Left lung (tissue), 10 donors: Measurements from ENCODE around the gene MYMK. TPM values are rescaled to one million over a fixed set of nuclear protein-coding genes. Genes with fewer than 3 reads are reported as not detected.

ENCODE experiments used
- ATAC-seq: fragments of 200-7000 bp; cut with Tn5 transposase; one replicate; pipeline ENCODE4 v1.9.1; 2020; ENCODE audit warnings: moderate library complexity
- DNase-seq, 4 donors: peaks; one replicate each; pipeline ENCODE4 v3.0.0-alpha.2; 2013 to 2020
- H3K27ac ChIP-seq, 2 donors: fragments of 200-600 bp; sonication (generic) in 1 of 2; one replicate each; pipeline versions ENCODE4 v1.5.0 to v1.8.0; 2020 to 2021
- H3K27me3 ChIP-seq, 2 donors: fragments of 200-600 bp; sonication (generic) in 1 of 2; one replicate each; pipeline versions ENCODE4 v1.5.0 to v1.8.0; 2020 to 2021
- H3K36me3 ChIP-seq, 2 donors: fragments of 200-600 bp; sonication (generic) in 1 of 2; one replicate each; pipeline versions ENCODE4 v1.5.0 to v1.8.0; 2020 to 2021
- H3K4me1 ChIP-seq, 2 donors: fragments of 200-600 bp; one replicate each; pipeline ENCODE4 v1.8.0; 2021
- H3K4me3 ChIP-seq, 2 donors: fragments of 200-600 bp; sonication (generic) in 1 of 2; one replicate each; pipeline versions ENCODE4 v1.5.0 to v1.8.0; 2020 to 2021; ENCODE audit warnings: mild to moderate bottlenecking in 1 of 2
- H3K9me3 ChIP-seq, 2 donors: fragments of 200-600 bp; sonication (generic) in 1 of 2; one replicate each; pipeline versions ENCODE4 v1.5.0 to v1.8.0; 2020 to 2021
- CTCF ChIP-seq, 2 donors: fragments of 200-600 bp; sonication (generic) in 1 of 2; IDR thresholded peaks; one replicate each; pipeline versions ENCODE4 v1.5.0 to v1.8.0; 2021; ENCODE audit warnings: antibody characterized with exemption in 2 of 2
- intact Hi-C, 2 donors: fragments of 100-400 bp; cut with DNase I; formaldehyde crosslinking; loops; one replicate each; pipeline versions ENCODE4 v1.11.2 to v1.14.2; 2022
- polyA plus RNA-seq, 6 donors: library from polyadenylated mRNA; unstranded; fragments of 120-200 nt; gene quantifications; one replicate each; pipeline ENCODE4 v1.2.1, GENCODE V29; 2013; ENCODE audit not compliant: insufficient read length in 6 of 6
- total RNA-seq, 2 donors: library from RNA; stranded (reverse); fragmentation: NEBNext Ultra II Directional; extraction: Animal tissue kit (Norgen Biotek cat#: 25700); gene quantifications; one replicate each; pipeline ENCODE4 v1.2.1, GENCODE V29; 2021
- donor health status: DM: no; HTN: yes; CAD: no.
- donor health status: DM: no; HTN: no; CAD: no.

MYMK gene
- total and polyA plus RNA-seq, 8 donors, result not detected

- Histone ChIP-seq H3K27ac (no peak overlapping the region), H3K9me3 (peaks cover 0 to 10% of the 10 kb centered on the region in 2 donors), H3K36me3 (no peaks in the 10 kb centered on the region), H3K4me3 (no peak overlapping the region), H3K27me3 (peaks cover 0 to 8% of the 10 kb centered on the region in 2 donors), H3K4me1 (peaks cover 0 to 2% of the 10 kb centered on the region in 2 donors)
- ATAC-seq, result no peak
- no peak for TF ChIP-seq CTCF (IDR thresholded peaks at IDR 0.05)
- intact Hi-C loops, result no loop called here
- peak in 2 of 4 donors; percentile 35 to 66 for DNase-seq
These were observed 27.6 kb downstream of the MYMK start for GRCh38 chr9:133496861-133497842.

- Histone ChIP-seq H3K36me3 (no peaks in the 10 kb centered on the region), H3K9me3 (no peaks in the 10 kb centered on the region), H3K4me1 (peaks cover 0 to 8% of the 10 kb centered on the region in 2 donors), H3K4me3 (no peak overlapping the region), H3K27me3 (peaks cover 0 to 8% of the 10 kb centered on the region in 2 donors), H3K27ac (no peak overlapping the region)
- intact Hi-C loops, result no loop called here
- DNase-seq (no peak), ATAC-seq (no peak)
- TF ChIP-seq CTCF (IDR thresholded peaks at IDR 0.05), result no peak
These were observed 29.1 kb downstream of the MYMK start for GRCh38 chr9:133495327-133496293.

- Histone ChIP-seq H3K36me3 (no peaks in the 10 kb centered on the region), H3K4me3 (no peak overlapping the region), H3K27me3 (peaks cover 0 to 8% of the 10 kb centered on the region in 2 donors), H3K27ac (no peak overlapping the region), H3K9me3 (no peaks in the 10 kb centered on the region), H3K4me1 (peaks cover 0 to 8% of the 10 kb centered on the region in 2 donors)
- ATAC-seq (no peak), DNase-seq (peak in 1 of 4 donors; percentile 47)
- intact Hi-C loops, result no loop called here
- no peak for TF ChIP-seq CTCF (IDR thresholded peaks at IDR 0.05)
These were observed 30.0 kb downstream of the MYMK start for GRCh38 chr9:133494636-133495326.

GRCh38 chr9:133493845-133494540 is 30.8 kb downstream of the MYMK start:
- Histone ChIP-seq H3K27me3 (peaks cover 0 to 8% of the 10 kb centered on the region in 2 donors), H3K36me3 (no peaks in the 10 kb centered on the region), H3K9me3 (no peaks in the 10 kb centered on the region), H3K4me3 (no peak overlapping the region), H3K27ac (no peak overlapping the region), H3K4me1 (peaks cover 0 to 8% of the 10 kb centered on the region in 2 donors)
- ATAC-seq (no peak), DNase-seq (peak in 1 of 4 donors; percentile 68)
- intact Hi-C loops, result no loop called here
- no peak for TF ChIP-seq CTCF (IDR thresholded peaks at IDR 0.05)
